Uterus (tissue), 4 donors: Measurements from ENCODE around the gene KPRP. TPM values are rescaled to one million over a fixed set of nuclear protein-coding genes. Genes with fewer than 3 reads are reported as not detected.

ENCODE experiments used
- DNase-seq, 2 donors: peaks; one replicate each; pipeline ENCODE4 v3.0.0-alpha.2; 2019 to 2020
- H3K27ac ChIP-seq, 2 donors: fragments of 200-600 bp; sonication (generic); 1 replicate in 1 of 2; 2 replicates in 1 of 2; pipeline ENCODE4 v1.5.1; 2016 to 2018
- H3K27me3 ChIP-seq, 2 donors: fragments of 200-600 bp; sonication (generic); one replicate each; pipeline ENCODE4 v1.5.1; 2018 to 2019; ENCODE audit warnings: control low read depth in 1 of 2
- H3K36me3 ChIP-seq, 2 donors: fragments of 200-600 bp; sonication (generic); one replicate each; pipeline ENCODE4 v1.5.1; 2019; ENCODE audit warnings: control low read depth in 1 of 2
- H3K4me1 ChIP-seq, 2 donors: fragments of 200-600 bp; sonication (generic); one replicate each; pipeline ENCODE4 v1.5.1; 2018 to 2019; ENCODE audit warnings: control low read depth in 1 of 2
- H3K4me3 ChIP-seq, 2 donors: fragments of 200-600 bp; sonication (generic); 1 replicate in 1 of 2; 2 replicates in 1 of 2; pipeline ENCODE4 v1.5.1; 2018 to 2019; ENCODE audit warnings: mild to moderate bottlenecking in 1 of 2
- H3K9me3 ChIP-seq, 2 donors: fragments of 200-600 bp; sonication (generic); one replicate each; pipeline ENCODE4 v1.5.1; 2019; ENCODE audit warnings: control low read depth in 1 of 2
- CTCF ChIP-seq, 4 experiments: fragments of 200-600 bp in 2 of 4; fragments of 450-650 bp in 2 of 4; sonication (generic) in 2 of 4; IDR thresholded peaks; one replicate each; pipeline ENCODE4 v1.5.1; 2016 to 2019; ENCODE audit warnings: antibody characterized with exemption in 4 of 4, mild to moderate bottlenecking in 2 of 4, moderate library complexity in 1 of 4
- POLR2A ChIP-seq, 2 donors: fragments of 450-650 bp; IDR thresholded peaks; one replicate each; pipeline ENCODE4 v1.6.1; 2016; ENCODE audit warnings: antibody characterized with exemption in 2 of 2, mild to moderate bottlenecking in 1 of 2, moderate library complexity in 1 of 2
- intact Hi-C: fragments of 100-400 bp; cut with DNase I; formaldehyde crosslinking; loops from one replicate; pipeline ENCODE4 v1.15.1; 2023; ENCODE audit warnings: low total_unique reads
- total RNA-seq, 4 donors: library from RNA; depleted of rRNA in 3 of 4; stranded (reverse); fragments of >200 nt in 3 of 4; gene quantifications; one replicate each; pipeline versions ENCODE4 v1.1.0 to v1.2.4, GENCODE V29; 2014 to 2023
- donor health status: DM: yes; HTN: yes; CAD: no.

KPRP gene
- total RNA-seq, 4 donors from 2014 or later, result not detected

- Histone ChIP-seq H3K9me3 (no peaks in the 10 kb centered on the region), H3K4me3 (no peak overlapping the region), H3K27ac (no peak overlapping the region), H3K27me3 (no peaks in the 10 kb centered on the region), H3K36me3 (no peaks in the 10 kb centered on the region), H3K4me1 (no peaks in the 10 kb centered on the region)
- DNase-seq, result no peak
- intact Hi-C loops, result no loop called here
- TF ChIP-seq CTCF (IDR thresholded peaks at IDR 0.05) (no peak), POLR2A (IDR thresholded peaks at IDR 0.05) (no peak)
These were observed 12.6 kb downstream of the KPRP start for GRCh38 chr1:152770411-152770810.

GRCh38 chr1:152774875-152775274, 17.1 kb downstream of the KPRP start, which contains the start of gene LCE1F:
TSS of gene LCE1F (plus strand) at chr1:152775140. CDS start at chr1:152776372, 1,232 bp downstream.
- H3K9me3 ChIP-seq, result no peaks in the 10 kb centered on the region
- no peak for DNase-seq
- TF ChIP-seq CTCF (IDR thresholded peaks at IDR 0.05) (no peak), POLR2A (IDR thresholded peaks at IDR 0.05) (no peak)

GRCh38 chr1:152776361-152776760, 18.5 kb downstream of the KPRP start:
- intact Hi-C loops, result no loop called here
- Histone ChIP-seq H3K4me3 (no peak overlapping the region), H3K9me3 (no peaks in the 10 kb centered on the region), H3K36me3 (no peaks in the 10 kb centered on the region), H3K27ac (no peak overlapping the region), H3K4me1 (no peaks in the 10 kb centered on the region), H3K27me3 (no peaks in the 10 kb centered on the region)
- no peak for TF ChIP-seq POLR2A (IDR thresholded peaks at IDR 0.05)
- TF ChIP-seq CTCF (IDR thresholded peaks at IDR 0.05), result no peak
- no peak for DNase-seq

More at GRCh38 chr1:152774875-152775274, 17.1 kb downstream of the KPRP start, which contains the start of gene LCE1F:
- H3K27ac ChIP-seq, result no peak within 1 kb of the TSS
- intact Hi-C loops, result no loop called here
- no peaks in the 10 kb centered on the region for H3K4me1 ChIP-seq
- H3K36me3 ChIP-seq, result no peaks in the 10 kb centered on the region
- no peaks in the 10 kb centered on the region for H3K27me3 ChIP-seq
- no peak within 1 kb of the TSS for H3K4me3 ChIP-seq

- no peak for TF ChIP-seq CTCF (IDR thresholded peaks at IDR 0.05)
- TF ChIP-seq POLR2A (IDR thresholded peaks at IDR 0.05), result no peak
These were observed 19.8 kb downstream of the KPRP start for GRCh38 chr1:152777510-152778137.

GRCh38 chr1:152783095-152783494, 25.3 kb downstream of the KPRP start:
- Histone ChIP-seq H3K36me3 (no peaks in the 10 kb centered on the region), H3K4me1 (no peaks in the 10 kb centered on the region), H3K27ac (no peak overlapping the region), H3K4me3 (no peak overlapping the region), H3K9me3 (no peaks in the 10 kb centered on the region), H3K27me3 (no peaks in the 10 kb centered on the region)
- TF ChIP-seq POLR2A (IDR thresholded peaks at IDR 0.05), result no peak
- TF ChIP-seq CTCF (IDR thresholded peaks at IDR 0.05), result no peak
- intact Hi-C loops, result no loop called here
- DNase-seq, result no peak

More at GRCh38 chr1:152777510-152778137, 19.8 kb downstream of the KPRP start:
- intact Hi-C loops, result no loop called here
- no peaks in the 10 kb centered on the region for H3K4me1 ChIP-seq
- H3K27me3 ChIP-seq, result no peaks in the 10 kb centered on the region
- H3K27ac ChIP-seq, result no peak overlapping the region
- DNase-seq, result no peak
- no peak overlapping the region for H3K4me3 ChIP-seq
- H3K9me3 ChIP-seq, result no peaks in the 10 kb centered on the region
- no peaks in the 10 kb centered on the region for H3K36me3 ChIP-seq
